Putamen (tissue), 1 donor: Measurements from ENCODE around the gene FERMT3.
A peak's percentile ranks its signal among the peaks of the same experiment; 100 is the strongest.

Experiments
- DNase-seq: peaks from one replicate; pipeline ENCODE4 v3.0.0-alpha.2; 2016; ENCODE audit warnings: low spot score

The FERMT3 gene

DNA sequence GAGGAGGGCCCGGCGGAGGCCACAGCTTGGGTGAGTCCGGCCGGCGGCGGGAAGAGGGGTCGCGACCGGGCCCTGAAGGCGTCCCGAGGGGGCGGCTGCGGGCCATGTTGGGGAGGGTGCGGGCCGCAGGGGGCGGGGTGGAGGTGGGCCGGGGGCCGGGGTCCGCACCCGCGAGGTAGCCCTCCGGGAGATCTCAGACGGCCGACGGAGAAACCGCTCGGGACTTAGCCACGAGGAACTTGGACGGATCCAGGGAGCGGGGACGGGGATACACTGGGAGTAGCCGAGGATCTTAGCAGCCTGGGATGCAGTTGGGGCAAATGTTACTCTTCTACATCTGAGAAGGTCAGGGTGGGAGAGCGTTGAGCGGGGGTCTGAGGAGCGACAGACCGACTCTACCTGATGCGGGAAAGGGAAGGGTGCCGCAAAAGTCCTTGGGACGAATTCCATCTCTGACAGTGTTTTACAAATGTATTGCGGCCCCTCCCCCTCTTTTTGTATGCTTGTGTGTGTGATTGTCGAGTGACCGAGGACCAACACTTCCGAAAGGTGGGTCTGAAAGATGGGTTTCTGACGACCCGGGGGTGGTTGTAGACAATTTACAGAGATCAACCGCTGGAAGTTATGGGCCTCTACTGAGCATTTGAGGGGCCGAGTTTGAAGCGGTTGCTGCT, 19.9 kb upstream of the FERMT3 start:
- no peak for DNase-seq

DNA sequence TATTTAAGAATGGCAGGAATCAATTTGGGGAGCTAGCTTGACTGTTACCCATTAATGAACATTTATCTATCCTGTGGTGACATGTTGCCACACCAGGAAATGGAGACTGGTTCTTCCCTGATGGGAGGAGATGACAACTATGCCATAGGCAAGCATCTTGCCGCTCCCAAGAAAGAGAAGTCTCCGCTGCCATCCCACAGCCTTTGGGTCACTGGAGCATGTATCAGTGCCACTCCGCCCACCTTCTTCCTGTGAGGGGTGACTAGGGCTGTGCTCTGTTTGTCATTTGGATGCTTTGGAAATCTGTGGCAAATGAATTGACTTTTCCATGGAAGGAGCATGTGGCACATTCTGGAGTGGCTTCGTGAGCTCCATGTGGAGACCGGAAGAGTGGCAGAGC, 14.1 kb upstream of the FERMT3 start:
- DNase-seq: no peak

DNA sequence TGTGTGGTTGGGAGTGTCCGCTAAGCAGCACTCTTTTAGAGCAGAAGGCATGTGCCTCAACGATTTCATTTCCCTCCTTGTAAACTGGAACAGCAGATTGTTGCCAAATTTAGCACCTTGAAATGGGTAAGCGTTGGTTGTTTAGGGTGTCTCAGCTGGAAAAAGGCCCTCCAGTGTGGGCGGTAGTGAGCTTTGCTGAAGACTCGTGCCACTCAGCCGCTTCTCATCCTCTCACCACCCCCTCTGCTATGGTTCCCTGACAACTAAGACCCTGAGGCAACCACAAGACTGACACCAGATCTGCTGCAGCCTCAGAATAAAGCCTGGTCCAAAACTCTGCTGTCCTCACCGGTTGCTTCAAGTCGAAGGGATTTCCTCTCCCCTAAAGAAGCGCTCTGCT, 9.9 kb upstream of the FERMT3 start:
- no peak for DNase-seq

DNA sequence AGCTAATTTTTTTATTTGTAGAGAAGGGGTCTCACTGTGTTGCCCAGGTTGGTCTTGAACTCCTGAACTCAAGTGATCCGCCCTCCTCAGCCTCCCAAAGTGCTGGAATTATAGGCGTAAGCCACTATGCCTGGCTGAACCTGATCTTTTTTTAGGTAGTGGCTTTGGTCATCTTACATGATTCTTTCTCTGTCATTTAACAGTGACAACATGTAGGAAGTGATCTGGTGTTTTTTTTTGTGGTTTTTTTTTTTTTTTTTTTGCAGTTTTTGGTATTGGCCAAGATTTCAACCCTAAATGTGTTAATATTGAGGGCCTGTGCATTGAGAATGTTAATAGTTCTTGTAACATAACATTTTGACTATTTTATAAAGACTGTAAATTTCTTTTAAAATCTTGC, 8.0 kb upstream of the FERMT3 start:
- no peak for DNase-seq

DNA sequence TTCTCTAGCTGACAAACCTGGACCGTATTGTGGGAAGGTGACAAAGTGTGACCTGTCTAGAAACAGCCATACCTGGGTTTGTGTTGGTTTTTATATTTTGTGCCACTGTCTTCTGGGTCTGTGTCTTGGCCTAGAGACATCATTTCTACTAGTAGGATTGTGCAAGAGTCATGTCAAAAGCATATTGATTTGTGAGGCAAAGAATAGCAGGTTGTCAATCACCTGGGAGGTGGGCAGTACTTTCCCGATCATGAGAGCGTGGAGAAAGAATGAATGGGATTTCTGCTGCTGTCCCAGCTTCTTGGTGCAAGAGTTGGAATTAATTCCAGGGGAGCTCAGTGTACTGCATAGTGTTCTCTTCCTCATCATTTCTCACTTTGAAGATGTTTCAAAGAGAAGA, 5.0 kb upstream of the FERMT3 start:
- no peak for DNase-seq

DNA sequence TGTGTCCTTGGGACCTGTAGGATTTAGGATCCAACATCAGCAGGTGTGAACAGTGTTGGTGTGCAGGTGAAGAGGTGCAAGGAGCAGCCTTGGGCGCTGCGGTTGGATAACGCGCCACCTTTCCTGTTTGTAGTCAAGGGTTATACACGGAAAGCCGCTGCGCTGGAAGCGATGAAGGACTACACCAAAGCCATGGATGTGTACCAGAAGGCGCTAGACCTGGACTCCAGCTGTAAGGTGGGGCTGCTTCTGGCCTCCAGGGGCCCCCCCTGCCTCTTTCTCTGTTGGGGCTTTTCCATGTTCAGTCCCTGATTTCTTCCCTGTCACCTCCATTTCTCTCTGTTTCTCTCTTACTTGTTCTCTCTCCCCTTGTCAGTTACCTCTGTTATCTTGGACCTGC, 3.5 kb upstream of the FERMT3 start:
- DNase-seq: no peak

DNA sequence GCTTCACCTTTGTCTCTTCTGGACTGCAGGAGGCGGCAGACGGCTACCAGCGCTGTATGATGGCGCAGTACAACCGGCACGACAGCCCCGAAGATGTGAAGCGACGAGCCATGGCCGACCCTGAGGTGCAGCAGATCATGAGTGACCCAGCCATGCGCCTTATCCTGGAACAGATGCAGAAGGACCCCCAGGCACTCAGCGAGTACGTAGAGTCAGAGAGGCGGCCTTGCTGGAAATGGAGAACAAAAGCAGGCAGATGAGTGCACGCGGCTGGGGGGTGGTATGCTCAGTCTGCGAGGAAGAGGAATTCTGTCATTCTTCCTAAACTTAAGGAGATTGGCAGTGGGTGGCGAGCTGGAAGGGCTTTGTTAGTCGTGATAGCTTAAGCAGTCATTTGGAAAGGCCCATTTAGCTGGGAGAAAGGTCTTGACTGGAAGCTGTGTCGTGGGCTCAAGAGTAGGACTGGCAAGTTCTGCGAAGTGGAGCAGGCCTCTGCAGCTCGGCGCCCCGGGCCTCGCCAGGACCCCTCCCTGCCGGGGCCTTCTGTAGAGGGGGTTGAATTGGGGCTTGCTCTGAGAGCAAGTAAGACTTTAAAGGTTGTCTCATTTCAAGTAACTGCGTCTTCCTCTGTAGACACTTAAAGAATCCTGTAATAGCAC, 3.0 kb upstream of the FERMT3 start:
- DNase-seq: no peak

DNA sequence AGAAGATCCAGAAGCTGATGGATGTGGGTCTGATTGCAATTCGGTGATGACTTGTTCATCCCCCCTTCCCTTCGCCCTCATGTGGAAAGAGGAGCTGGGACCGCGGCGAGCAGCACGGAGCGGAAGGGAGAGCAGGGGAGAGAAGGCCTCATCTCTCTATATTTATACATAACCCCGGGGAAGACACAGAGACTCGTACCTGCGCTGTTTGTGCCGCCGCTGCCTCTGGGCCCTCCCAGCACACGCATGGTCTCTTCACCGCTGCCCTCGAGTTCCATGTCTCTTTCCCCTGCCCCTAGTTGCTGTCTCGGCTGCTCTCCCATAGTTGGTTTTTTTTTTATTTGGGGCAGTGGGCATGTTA, 2.5 kb upstream of the FERMT3 start:
- no peak for DNase-seq

DNA sequence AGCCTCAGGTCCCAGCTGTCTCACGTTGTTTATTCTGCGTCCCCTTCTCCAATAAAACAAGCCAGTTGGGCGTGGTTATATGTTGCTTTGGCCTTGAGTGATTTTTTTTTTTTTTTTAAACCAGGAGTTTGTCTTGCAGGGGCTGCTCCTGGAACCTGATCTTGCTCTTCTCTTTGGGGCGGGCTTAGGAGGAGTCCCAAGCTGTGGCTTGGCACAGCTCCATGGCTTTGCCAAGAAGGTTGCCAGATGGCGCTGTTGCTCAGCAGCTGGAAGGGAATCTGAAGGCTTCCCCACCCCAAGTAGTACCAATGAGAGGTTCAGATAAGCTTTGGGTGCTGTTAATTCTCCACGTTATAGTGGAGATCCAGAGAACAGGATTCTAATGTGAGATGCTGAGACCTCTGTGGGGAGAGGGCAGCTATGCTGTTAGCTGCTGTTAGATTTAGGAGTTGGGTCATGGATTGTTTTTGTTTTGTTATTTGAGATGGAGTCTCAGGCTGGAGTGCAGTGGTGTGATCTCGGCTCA, 2.0 kb upstream of the FERMT3 start:
- DNase-seq: peak; percentile 89

DNA sequence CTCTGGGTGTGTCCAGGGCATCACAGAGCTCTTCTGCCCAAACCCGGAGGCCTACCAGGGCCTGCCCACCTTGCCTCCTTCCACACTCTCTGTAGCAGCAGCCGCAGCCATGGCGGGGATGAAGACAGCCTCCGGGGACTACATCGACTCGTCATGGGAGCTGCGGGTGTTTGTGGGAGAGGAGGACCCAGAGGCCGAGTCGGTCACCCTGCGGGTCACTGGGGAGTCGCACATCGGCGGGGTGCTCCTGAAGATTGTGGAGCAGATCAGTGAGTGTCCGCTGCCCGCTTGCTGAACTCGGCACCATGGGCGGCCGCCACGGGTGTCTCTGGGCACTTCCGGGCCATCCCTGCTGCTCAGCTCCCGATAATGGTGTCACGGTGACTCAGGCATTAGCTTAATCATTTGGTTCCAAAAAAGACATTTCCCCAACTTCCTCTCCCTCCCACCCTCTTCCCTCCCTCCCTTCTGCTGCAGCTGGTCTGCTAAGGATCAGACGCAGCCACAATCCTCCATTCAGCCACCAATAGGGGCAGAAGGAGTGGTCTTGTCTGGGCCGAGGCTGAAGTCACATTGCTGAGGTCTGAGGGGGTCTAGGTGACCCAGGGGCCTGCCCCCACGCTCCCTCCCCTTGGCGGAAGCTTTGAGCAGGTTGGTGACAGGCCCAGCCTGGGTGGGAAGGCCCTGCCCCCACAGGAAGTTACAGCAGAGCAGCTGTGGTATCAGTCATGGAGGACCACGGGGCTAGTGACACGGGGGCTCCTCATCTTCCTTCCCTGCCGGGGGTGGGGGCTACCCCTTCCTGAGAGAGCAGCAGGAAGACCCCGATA, 950 bp downstream of the FERMT3 start:
- DNase-seq: no peak

DNA sequence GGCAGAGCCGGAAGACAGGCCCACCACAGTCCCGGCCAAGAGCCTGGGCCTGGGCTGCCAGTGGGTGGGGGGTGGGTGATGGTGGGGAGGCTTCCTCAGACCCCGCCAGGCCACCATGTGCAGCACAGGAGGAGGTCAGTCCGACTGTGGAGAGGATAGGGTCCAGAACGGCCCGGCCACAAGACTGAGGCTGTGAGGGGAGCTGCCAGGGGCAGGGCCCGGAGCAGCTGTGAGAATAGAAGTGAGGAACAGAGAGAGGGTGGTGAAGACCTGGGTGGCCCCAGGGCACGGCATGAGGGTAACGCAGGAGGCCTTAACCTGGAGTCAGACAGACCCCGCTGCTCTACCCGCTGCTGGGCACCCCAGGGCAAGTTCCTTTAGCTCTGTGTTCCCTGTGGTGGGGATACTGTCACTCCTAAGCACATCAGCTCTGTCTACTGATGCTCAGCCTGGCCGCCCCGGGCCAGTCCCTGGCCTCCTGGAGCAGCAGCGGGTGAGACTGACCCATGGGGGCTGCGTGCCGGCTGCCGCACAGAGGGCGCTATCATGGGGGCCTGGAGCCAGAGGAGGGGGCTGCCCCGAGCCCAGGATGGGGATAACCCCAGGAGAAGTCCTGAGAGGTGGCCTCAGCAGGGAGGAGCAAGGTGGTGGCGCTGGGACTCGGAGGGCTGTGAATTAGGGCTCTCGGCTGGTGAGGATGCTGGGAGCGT, 1.7 kb downstream of the FERMT3 start:
- no peak for DNase-seq

DNA sequence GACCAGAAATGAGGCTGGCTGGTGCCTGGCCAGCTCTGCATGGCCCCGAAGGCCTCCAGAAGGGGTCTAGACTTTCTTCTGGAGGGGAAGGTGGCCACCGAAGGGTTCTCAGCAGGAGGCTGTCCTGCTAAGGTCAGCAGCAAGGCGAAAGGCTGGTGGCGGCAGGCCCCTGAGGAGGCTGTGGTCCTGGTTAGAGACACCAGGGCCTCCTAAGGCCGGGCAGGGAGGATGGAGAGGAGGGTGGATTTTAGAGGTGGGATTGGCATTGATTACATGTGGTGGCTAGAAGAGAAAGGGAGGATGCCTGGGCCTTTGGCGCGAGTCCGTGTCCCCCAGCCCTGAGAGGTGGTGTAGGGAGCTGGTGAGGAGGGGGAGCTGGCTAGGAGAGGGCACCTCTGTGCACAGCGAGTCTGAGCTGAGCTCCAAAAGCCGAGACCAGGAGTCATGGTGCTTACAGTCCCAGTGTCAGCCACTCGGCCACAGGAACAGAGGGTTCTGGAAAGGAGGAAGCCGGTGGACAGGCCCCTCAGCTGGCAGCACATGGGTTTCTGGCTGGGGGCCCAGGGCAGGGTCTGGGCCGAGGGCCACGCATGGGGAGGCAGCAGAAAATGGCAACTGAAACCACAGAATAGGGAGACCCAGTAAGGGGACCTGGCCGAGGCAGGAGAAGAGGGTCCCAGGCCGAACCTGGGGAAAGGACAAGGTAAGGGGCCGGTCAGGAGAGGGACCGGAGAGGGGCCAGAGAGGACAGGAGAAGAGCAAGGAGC, 2.5 kb downstream of the FERMT3 start:
- DNase-seq: no peak

DNA sequence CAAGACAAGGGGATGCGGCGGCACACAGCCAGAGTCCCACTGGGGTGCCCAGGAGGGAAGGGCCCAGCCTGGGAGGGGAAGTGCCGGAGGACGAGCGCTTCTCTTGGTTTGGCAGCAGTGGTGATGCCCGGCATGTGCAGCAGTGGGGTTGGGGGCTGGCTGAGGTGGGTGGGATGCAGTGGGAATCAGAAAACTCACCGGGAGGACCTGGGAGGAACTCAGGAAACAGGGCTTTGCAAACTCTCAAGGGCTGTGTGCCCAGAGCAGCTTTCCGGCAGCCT, 3.0 kb downstream of the FERMT3 start:
- no peak for DNase-seq

DNA sequence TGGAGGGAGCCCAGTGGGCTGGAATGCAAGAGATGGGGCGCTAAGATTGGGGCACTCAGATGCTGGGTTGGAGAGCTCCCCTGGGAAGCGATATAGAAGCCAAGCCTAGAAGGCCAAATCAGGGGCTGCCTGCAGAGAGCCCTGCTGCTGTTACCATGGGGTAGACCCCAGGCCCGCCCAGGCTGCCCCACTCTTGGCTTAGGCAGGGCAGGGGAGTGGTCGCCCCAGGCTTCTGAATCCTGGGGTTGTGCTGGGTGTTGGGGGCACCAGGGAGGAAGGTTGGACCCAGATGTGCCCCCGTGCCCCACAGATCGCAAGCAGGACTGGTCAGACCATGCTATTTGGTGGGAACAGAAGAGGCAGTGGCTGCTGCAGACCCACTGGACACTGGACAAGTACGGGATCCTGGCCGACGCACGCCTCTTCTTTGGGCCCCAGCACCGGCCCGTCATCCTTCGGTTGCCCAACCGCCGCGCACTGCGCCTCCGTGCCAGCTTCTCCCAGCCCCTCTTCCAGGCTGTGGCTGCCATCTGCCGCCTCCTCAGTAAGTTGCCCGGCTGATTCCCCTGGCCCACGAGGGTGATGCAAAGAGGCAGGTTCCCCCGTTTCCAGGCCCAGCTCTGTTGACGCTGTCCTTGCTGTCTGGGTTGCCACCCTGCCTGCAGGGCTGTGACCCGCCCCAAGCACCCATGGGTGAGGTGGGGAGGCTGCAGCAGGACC, 3.9 kb downstream of the FERMT3 start:
- no peak for DNase-seq

DNA sequence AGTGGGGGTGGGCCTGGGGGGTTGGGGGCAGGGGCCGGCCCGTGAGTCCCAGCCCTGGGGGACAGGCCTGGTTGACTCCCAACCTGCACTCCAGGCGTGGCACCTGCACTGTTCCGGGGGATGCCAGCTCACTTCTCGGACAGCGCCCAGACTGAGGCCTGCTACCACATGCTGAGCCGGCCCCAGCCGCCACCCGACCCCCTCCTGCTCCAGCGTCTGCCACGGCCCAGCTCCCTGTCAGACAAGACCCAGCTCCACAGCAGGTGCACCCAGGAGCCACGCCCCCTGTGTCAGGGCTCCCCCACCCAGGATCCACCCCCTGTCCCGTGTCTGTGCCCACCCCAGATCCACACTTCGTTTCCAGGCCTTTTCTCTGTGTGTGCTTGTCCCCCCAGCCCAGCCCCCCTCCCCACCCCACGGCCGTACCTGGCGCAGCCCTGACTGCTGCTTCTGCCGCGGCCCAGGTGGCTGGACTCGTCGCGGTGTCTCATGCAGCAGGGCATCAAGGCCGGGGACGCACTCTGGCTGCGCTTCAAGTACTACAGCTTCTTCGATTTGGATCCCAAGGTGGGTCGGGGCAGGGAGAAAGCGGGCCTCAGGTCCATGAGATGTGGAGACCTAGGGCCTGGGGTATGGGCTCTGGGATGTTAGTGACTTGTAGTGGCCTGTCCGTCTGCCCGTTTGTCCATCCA, 4.8 kb downstream of the FERMT3 start:
- no peak for DNase-seq

DNA sequence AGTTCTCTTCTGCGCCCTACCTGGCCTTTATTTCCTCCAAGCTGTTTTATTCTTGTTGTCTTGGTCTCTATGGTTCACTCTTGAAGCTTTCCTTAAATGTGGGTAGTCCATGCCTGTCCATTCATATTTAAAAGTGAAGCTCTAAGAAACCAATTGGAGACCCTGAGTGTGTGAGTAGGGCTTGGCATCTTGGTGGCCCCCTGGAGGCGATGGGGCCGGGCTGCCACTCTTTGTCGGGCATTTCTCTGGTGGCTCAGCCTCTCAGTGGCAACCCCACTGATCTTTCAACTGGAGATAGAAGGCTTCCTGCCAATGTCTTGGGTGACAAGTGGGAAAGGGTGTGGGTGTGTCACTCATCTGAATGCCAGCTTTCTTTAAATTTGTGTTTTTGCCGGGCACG, 10.4 kb downstream of the FERMT3 start:
- DNase-seq: no peak

DNA sequence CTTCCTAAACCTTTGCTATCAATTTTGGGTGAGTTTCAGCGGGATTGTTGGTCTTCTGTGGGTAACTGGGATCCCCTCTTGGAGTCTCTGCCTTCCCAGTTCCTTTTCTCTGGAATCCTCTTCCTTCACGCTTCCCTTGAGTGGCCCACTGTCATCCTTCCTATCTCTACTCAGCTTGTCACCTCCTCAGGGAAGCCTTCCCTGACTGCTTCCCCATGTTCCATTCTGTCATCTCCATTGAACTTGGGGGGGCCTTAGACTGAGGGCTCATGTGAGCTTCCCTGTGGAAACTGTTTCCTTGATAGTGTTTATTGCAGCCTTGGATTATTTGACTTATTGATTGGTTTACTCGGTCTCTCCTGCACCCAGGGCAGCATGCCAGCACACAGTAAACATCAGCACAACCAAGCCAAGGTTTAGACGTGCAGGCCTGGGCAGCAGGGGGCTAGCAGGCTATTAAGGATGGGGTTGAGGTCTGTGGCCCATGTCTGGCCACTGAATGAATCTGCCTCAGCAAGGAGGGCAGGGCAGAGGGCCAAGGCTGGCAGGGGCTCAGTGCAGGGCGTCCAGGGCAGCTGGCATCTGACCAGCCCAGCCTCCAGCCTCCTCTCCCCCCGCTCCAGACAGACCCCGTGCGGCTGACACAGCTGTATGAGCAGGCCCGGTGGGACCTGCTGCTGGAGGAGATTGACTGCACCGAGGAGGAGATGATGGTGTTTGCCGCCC, 12.3 kb downstream of the FERMT3 start:
- no peak for DNase-seq

DNA sequence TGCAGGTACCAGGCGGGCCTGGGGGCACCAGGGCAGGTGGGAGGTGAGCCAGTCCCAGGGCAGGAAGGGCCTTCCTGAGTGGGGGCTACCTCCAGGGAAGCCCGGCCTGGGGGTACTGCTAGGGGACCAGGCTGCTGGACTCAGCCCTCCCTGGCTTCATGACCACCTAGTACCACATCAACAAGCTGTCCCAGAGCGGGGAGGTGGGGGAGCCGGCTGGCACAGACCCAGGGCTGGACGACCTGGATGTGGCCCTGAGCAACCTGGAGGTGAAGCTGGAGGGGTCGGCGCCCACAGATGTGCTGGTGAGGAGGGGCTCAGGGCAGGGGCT, 12.8 kb downstream of the FERMT3 start:
- DNase-seq: no peak

DNA sequence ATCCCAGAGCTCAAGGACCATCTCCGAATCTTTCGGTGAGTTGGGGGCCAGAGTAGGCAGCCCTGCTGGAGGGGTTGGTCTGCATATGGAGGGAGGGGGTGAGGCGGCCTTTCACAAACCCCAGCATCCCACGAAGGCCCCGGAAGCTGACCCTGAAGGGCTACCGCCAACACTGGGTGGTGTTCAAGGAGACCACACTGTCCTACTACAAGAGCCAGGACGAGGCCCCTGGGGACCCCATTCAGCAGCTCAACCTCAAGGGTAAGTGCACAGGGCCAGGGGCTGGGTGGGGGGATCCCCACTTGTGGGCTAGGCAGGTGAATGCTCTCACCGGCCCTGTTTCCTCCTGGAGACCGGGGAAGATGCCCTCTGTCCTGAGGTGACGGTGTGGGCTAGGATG, 13.2 kb downstream of the FERMT3 start:
- no peak for DNase-seq

DNA sequence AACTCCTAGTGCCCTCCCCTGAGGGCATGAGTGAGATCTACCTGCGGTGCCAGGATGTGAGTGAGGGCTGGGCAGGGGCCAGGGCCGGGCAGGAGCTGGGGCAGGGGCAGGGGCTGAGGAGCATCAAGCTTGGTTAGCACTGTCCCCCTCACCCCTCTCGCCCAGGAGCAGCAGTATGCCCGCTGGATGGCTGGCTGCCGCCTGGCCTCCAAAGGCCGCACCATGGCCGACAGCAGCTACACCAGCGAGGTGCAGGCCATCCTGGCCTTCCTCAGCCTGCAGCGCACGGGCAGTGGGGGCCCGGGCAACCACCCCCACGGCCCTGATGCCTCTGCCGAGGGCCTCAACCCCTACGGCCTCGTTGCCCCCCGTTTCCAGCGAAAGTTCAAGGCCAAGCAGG, 13.8 kb downstream of the FERMT3 start:
- no peak for DNase-seq
